Right lobe of liver (tissue), 6 donors: Measurements from ENCODE around the gene FUBP3. TPM values are rescaled to one million over a fixed set of nuclear protein-coding genes. Genes with fewer than 3 reads are reported as not detected.
A peak's percentile ranks its signal among the peaks of the same experiment; 100 is the strongest.

ENCODE experiments used
- ATAC-seq, 4 donors: fragments of 200-7000 bp; cut with Tn5 transposase; one replicate each; pipeline ENCODE4 v1.9.1; 2020; ENCODE audit warnings: mild to moderate bottlenecking in 4 of 4, moderate library complexity in 4 of 4
- DNase-seq, 3 donors: peaks; one replicate each; pipeline ENCODE4 v3.0.0-alpha.2; 2020
- H3K27ac ChIP-seq, 3 donors: fragments of 200-600 bp; one replicate each; pipeline ENCODE4 v1.8.0; 2022
- H3K27me3 ChIP-seq, 2 donors: fragments of 200-600 bp; one replicate each; pipeline ENCODE4 v1.8.0; 2022
- H3K36me3 ChIP-seq, 4 donors: fragments of 200-600 bp; sonication (generic) in 1 of 4; one replicate each; pipeline versions ENCODE4 v1.5.1 to v1.8.0; 2017 to 2022; ENCODE audit warnings: control low read depth in 1 of 4
- H3K4me1 ChIP-seq, 4 donors: fragments of 200-600 bp; sonication (generic) in 1 of 4; one replicate each; pipeline versions ENCODE4 v1.5.1 to v1.8.0; 2017 to 2022; ENCODE audit warnings: control low read depth in 1 of 4
- H3K4me3 ChIP-seq, 3 donors: fragments of 200-600 bp; one replicate each; pipeline ENCODE4 v1.8.0; 2022
- H3K9me3 ChIP-seq, 4 donors: fragments of 200-600 bp; sonication (generic) in 1 of 4; one replicate each; pipeline versions ENCODE4 v1.5.1 to v1.8.0; 2017 to 2022; ENCODE audit warnings: control low read depth in 1 of 4
- POLR2A ChIP-seq: fragments of 450-650 bp; IDR thresholded peaks from one replicate; pipeline ENCODE4 v1.6.1; 2017; ENCODE audit warnings: antibody characterized with exemption, mild to moderate bottlenecking
- WGBS: methylation state at CpG from one replicate; pipeline ENCODE4 v1.1.6; 2018; ENCODE audit warnings: low coverage, low lambda C conversion rate; ENCODE audit not compliant: insufficient coverage; ENCODE audit errors: missing lambda C conversion rate; 5-methylcytosine and 5-hydroxymethylcytosine counted together
- intact Hi-C, 2 donors: fragments of 100-400 bp; cut with DNase I; formaldehyde crosslinking; loops; one replicate each; pipeline versions ENCODE4 v1.11.2 to v1.14.1; 2022
- total RNA-seq, 6 experiments: library from RNA; depleted of rRNA in 2 of 6; stranded (reverse); fragments of >200 nt in 2 of 6; fragmentation: NEBNext Ultra II Directional in 3 of 6; extraction: Animal tissue kit (Norgen Biotek cat#: 25700) in 3 of 6; gene quantifications; one replicate each; pipeline versions ENCODE4 v1.1.0 to v1.2.4, GENCODE V29; 2016 to 2023
- TF ChIP-seq, protein P1 (sequence below), 4 donors: fragments of 200-600 bp in 3 of 4; fragments of 450-650 bp in 1 of 4; IDR thresholded peaks; one replicate each; pipeline versions ENCODE4 v1.5.1 to v1.8.0; 2016 to 2022; ENCODE audit warnings: antibody characterized with exemption in 4 of 4, mild to moderate bottlenecking in 2 of 4
- donor health status: DM: no; HTN: yes; CAD: no.
- donor health status: DM: no; HTN: no; CAD: no.
- donor health status: DM: no; HTN: no; CAD: no.
- donor health status: DM: no; HTN: yes; CAD: no.
- donor health status: DM: no; HTN: yes; CAD: no.

FUBP3 gene
- total RNA-seq, 6 experiments from 2014 or later = 21.3 to 35.7 (median 25.2) TPM

DNA sequence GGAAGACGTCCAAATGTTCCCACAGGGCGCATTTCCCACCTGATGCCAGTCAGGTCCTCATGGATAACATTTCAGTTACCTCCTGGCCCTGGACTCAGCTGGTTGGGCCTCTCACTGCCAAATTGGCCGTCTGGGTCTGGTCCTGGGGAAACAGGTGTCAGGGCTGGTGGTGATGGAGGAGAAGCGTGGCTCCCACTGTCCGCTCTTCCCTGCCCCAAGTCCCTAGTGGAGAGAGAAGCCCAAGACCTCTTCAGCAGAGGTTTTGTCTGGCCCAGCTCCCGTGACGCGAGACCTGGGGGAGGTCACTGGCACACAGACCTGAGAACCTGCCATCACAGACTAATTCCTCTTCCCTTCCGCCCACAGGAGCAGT is 57.3 kb downstream of the FUBP3 start:
- Histone ChIP-seq H3K27ac (no peak overlapping the region), H3K9me3 (no peaks in the 10 kb centered on the region), H3K36me3 (peaks cover 0 to 64% (median 20%) of the 10 kb centered on the region in 4 donors), H3K4me3 (no peak overlapping the region), H3K27me3 (no peaks in the 10 kb centered on the region), H3K4me1 (no peaks in the 10 kb centered on the region)
- intact Hi-C loops = no loop called here
- TF ChIP-seq POLR2A = no peak
- TF ChIP-seq, protein P1, sequence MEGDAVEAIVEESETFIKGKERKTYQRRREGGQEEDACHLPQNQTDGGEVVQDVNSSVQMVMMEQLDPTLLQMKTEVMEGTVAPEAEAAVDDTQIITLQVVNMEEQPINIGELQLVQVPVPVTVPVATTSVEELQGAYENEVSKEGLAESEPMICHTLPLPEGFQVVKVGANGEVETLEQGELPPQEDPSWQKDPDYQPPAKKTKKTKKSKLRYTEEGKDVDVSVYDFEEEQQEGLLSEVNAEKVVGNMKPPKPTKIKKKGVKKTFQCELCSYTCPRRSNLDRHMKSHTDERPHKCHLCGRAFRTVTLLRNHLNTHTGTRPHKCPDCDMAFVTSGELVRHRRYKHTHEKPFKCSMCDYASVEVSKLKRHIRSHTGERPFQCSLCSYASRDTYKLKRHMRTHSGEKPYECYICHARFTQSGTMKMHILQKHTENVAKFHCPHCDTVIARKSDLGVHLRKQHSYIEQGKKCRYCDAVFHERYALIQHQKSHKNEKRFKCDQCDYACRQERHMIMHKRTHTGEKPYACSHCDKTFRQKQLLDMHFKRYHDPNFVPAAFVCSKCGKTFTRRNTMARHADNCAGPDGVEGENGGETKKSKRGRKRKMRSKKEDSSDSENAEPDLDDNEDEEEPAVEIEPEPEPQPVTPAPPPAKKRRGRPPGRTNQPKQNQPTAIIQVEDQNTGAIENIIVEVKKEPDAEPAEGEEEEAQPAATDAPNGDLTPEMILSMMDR (IDR thresholded peaks at IDR 0.05) = no peak
- no peak for DNase-seq
- 92% methylated on average over 2 of the region's 9 CpGs for WGBS
- no peak for ATAC-seq

DNA sequence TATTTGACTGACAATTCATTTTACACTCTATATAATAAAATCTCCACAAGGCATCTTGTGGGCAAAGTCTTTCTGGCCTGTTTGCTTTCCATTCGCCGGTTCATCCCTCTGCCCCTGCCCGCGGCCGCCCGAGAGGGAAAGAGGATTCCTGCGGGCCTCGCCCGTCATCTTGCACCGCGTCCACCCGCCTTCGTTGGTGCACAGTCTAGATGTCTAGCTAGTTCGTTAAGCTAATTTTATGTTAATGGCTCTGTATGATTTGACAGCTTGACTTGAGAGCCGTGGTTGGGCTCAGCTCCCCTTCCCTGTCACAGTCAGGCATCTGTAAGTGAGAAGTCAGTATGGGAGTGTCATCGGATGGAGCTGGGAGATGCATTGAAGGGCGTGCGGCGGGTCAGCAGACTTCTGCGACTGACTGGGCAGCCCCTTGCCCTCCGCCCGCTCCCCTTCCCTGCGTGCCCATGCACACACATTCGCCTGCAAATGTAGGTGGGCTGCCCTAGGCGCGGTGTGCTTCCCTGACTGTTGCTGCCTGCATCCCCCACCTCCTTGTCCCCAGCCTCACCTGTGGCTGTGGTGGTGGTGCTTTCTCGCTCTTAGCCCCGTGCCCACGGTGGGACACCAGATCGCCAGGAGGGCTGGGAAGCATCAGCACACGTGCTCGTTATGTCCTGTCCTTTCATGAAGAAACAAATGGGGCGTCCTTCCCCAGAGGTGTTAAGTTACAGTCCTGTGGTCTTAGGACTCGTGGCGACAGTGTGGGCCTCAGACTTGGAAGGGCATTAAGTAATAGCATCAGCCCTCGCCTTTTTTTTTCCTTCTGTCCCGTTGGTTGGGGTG is 59.1 kb downstream of the FUBP3 start:
- intact Hi-C loops = no loop called here
- Histone ChIP-seq H3K9me3 (no peaks in the 10 kb centered on the region), H3K4me1 (no peaks in the 10 kb centered on the region), H3K4me3 (no peak overlapping the region), H3K27me3 (no peaks in the 10 kb centered on the region), H3K36me3 (peaks cover 0 to 45% (median 11%) of the 10 kb centered on the region in 4 donors), H3K27ac (no peak overlapping the region)
- DNase-seq = no peak
- ATAC-seq = no peak
- 87% methylated on average over 24 of the region's 37 CpGs for WGBS
- TF ChIP-seq POLR2A = no peak
- TF ChIP-seq, protein P1 (IDR thresholded peaks at IDR 0.05) = no peak

DNA sequence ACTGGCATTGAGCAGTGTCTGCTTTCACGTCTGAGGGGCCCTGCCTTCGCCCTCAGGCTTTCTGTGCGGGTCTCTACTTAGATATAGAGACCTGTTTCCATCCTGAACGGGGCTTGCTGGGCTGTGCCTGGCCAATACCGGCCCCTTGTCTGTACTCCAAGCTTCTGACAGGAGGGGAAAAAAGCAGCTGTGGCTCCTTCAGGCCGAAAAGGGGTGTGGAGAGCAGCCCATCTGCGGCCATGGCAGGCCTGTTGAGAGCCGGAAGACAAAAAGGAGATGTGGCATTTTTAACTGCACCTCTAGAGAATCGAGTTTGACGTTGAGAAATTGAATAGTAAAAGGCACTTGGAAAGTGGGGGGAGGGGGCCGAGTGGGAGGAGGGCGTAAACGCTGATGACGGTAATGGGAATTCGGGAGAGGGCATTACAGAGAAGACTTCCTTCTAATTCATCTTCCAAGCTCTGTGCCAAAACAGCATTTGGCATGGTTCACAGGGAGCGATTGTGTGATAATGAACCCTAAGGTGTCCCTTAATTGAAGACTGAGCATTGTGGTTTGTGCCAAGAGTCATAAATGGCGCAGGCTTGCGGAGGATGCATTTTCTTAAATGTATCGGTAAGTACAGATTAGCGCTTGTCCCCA is 59.9 kb downstream of the FUBP3 start:
- ATAC-seq (no peak), DNase-seq (peak in 1 of 3 donors; percentile 4)
- no peaks in the 10 kb centered on the region for H3K27me3 ChIP-seq
- H3K4me1 ChIP-seq = no peaks in the 10 kb centered on the region
- no peak for TF ChIP-seq POLR2A
- TF ChIP-seq, protein P1 (IDR thresholded peaks at IDR 0.05) = no peak
- intact Hi-C loops = no loop called here
- H3K36me3 ChIP-seq = peaks cover 0 to 38% (median 10%) of the 10 kb centered on the region in 4 donors
- 79% methylated on average over 16 of the region's 20 CpGs for WGBS
- no peak overlapping the region for H3K4me3 ChIP-seq
- H3K27ac ChIP-seq = no peak overlapping the region
- no peaks in the 10 kb centered on the region for H3K9me3 ChIP-seq

DNA sequence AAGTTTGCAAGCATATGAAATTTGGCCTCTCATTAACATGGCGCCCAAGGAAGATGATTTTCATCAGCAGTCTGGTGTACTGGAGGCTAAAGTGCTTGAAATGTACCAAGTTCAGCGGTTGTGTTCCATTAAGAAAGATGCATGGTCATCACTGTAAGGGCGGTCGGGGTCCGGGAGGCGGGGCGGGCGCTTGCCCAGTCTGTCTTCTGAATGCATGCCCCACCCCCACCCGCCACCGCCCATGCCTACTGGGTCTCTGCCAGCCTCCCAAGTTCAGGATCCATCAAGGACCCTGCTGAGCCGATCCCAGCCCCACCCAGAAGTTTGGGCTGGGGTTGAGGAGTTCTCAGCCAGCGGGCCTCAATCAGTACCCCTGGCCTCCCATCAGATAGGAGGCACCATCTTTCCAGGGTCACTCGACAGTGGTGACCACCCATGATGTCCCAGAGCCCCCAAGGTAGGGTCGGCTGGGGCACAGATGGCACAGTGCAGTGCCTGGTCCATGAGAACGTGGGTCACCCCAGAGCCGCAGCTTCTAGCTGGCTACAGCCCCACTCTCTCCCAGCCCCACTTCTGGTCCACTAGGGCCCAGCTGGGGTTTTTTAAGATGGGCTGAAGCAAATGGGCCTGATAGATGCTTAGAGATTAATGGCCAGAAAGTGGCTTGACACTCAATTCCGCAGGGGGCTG is 60.6 kb downstream of the FUBP3 start:
- ATAC-seq = peak in 1 of 4 donors; percentile 26
- WGBS = 100% methylated on average over 5 of the region's 17 CpGs
- no peak overlapping the region for H3K27ac ChIP-seq

More for the DNA sequence above, 60.6 kb downstream of the FUBP3 start:
- intact Hi-C loops = no loop called here
- no peak for TF ChIP-seq POLR2A
- TF ChIP-seq, protein P1 (IDR thresholded peaks at IDR 0.05) = no peak
- Histone ChIP-seq H3K36me3 (peaks cover 0 to 30% (median 7%) of the 10 kb centered on the region in 4 donors), H3K4me1 (no peaks in the 10 kb centered on the region), H3K27me3 (no peaks in the 10 kb centered on the region), H3K4me3 (no peak overlapping the region), H3K9me3 (no peaks in the 10 kb centered on the region)
- DNase-seq = peak in 2 of 3 donors; percentile 5 to 20
